Breast epithelium (tissue), 3 donors: ENCODE measurements around the gene COL11A1.

ENCODE experiments used
- POLR2A ChIP-seq: fragments of 450-650 bp; IDR thresholded peaks from one replicate; pipeline ENCODE4 v1.6.1; 2016; ENCODE audit warnings: antibody characterized with exemption, mild to moderate bottlenecking, moderate library complexity
- POLR2AphosphoS5 ChIP-seq, 3 donors: sonication (generic); formaldehyde crosslinking; IDR thresholded peaks; one replicate each; pipeline ENCODE4 v1.6.1; 2017; ENCODE audit warnings: antibody characterized with exemption in 3 of 3
- TF ChIP-seq, protein P1 (sequence below), 3 donors: fragments of 450-650 bp; IDR thresholded peaks; one replicate each; pipeline ENCODE4 v1.5.1; 2016 to 2017; ENCODE audit warnings: antibody characterized with exemption in 3 of 3, mild to moderate bottlenecking in 3 of 3, moderate library complexity in 3 of 3

DNA sequence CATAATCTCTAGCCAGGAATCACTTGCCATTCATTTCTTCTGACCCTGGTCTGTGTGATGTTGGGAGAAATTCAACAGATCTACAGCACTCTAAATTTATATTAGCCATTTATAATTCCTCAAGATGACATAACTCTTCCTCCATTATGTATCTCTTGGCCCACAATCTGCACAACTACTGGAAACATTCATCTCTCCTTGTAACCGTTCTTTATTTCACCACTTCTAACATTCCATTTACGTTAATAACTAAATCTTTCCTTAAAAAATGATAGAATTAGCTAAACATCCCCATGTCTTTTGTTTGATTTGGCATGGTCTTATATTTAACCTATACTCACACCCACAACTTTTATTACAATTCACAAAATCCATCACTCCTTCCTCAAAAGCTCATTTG, 166.0 kb downstream of the COL11A1 start:
- TF ChIP-seq, protein P1, sequence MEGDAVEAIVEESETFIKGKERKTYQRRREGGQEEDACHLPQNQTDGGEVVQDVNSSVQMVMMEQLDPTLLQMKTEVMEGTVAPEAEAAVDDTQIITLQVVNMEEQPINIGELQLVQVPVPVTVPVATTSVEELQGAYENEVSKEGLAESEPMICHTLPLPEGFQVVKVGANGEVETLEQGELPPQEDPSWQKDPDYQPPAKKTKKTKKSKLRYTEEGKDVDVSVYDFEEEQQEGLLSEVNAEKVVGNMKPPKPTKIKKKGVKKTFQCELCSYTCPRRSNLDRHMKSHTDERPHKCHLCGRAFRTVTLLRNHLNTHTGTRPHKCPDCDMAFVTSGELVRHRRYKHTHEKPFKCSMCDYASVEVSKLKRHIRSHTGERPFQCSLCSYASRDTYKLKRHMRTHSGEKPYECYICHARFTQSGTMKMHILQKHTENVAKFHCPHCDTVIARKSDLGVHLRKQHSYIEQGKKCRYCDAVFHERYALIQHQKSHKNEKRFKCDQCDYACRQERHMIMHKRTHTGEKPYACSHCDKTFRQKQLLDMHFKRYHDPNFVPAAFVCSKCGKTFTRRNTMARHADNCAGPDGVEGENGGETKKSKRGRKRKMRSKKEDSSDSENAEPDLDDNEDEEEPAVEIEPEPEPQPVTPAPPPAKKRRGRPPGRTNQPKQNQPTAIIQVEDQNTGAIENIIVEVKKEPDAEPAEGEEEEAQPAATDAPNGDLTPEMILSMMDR (IDR thresholded peaks at IDR 0.05): no peak
- TF ChIP-seq POLR2AphosphoS5 (IDR thresholded peaks at IDR 0.05) (no peak), POLR2A (no peak)
